ENCODE data around the gene EXOC4. TPM values are rescaled to one million over a fixed set of nuclear protein-coding genes. Genes with fewer than 3 reads are reported as not detected.
A peak's percentile ranks its signal among the peaks of the same experiment; 100 is the strongest.

EXOC4 gene
- total RNA-seq, 1 experiment from 2014 or later: 75.8 TPM

DNA sequence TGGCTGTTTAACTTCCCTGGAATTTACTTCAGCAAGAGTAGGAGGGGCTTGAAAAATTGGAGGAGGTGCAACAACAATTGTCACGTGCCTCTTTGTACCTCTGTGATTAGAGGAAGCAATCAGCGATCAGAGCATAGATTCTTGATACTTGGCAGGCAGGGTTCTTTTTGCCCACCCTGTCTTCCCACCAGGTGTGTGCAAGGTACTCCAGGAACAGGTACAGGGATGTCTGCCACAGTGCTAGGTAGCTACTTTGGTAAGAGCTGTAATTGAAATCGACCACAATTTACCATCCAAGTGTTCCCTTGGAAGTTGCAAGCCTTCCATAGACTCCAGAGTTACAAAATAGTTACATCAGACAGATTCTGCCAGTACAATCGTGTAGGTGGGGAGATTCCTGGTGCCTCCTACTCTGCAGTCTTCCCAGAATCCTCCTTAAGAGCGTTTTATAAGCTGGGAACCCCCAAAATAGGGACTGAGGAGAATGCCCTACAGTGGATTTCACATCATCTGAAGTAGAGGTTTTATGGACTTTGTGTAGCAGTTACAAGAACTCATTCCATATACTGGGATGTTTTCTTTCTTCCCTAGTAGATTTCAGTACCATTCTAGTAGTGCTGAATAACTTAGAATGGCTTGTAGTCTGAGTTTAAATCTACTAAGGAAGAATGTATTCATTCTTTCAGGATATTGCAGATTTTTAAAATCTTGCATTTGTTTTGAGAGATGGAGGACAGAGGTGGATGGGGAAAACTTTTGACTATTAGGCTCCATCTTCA is 101.9 kb downstream of the EXOC4 start:
- H3K27ac Mint-ChIP-seq: peak overlapping the region; percentile 39 to 90 (median 69)
- no peak overlapping the region for H4K91ac ChIP-seq (ENCODE audit: insufficient read length, low read depth, low read length)
- TF ChIP-seq CTCF (conservative IDR thresholded peaks at IDR 0.05): no peak
- no peaks in the 10 kb centered on the region for H4K20me1 ChIP-seq (ENCODE audit: control insufficient read depth, insufficient read depth, insufficient read length)
- peaks cover 14 to 35% (median 19%) of the 10 kb centered on the region in 3 experiments for H3K36me3 Mint-ChIP-seq (ENCODE audit: insufficient read depth in 1 of 3, low read depth in 3 of 3)
- no peak overlapping the region for H3K4me2 ChIP-seq (ENCODE audit: insufficient read depth, insufficient read length, low read length)
- no peak overlapping the region for H4K8ac ChIP-seq (replicated peaks; ENCODE audit: insufficient read length, low read depth, low read length)
- no peak overlapping the region for H2AK5ac ChIP-seq (ENCODE audit: insufficient read length, low read length)
- H2BK12ac ChIP-seq (ENCODE audit: insufficient read length, low read depth, low read length): no peak overlapping the region
- no peak overlapping the region for H3T11ph ChIP-seq (ENCODE audit: low read length)
- H3K9ac ChIP-seq (ENCODE audit: extremely low read depth, insufficient read length, low read length): no peak overlapping the region
- H3K79me1 ChIP-seq (ENCODE audit: insufficient read depth, low read depth, low read length, poor library complexity, severe bottlenecking): no peaks in the 10 kb centered on the region
- no peaks in the 10 kb centered on the region for H3K9me3 ChIP-seq (ENCODE audit: control insufficient read depth, low read depth, low read length)
- H3K4me1 ChIP-seq (ENCODE audit: insufficient read depth, low read length): peaks cover 9% of the 10 kb centered on the region; the same call in 1 of the 2 replicates
- no peak overlapping the region for H4K5ac ChIP-seq (ENCODE audit: insufficient read length, low read depth, low read length)
- no peak overlapping the region for H3K56ac ChIP-seq (ENCODE audit: insufficient read length, low read depth, low read length)
- H3K23ac ChIP-seq (ENCODE audit: insufficient read length, low read depth, low read length): no peak overlapping the region
- H2AFZ ChIP-seq (ENCODE audit: low read length): no peak overlapping the region
- H2BK20ac ChIP-seq (ENCODE audit: low read depth, low read length, poor library complexity, severe bottlenecking): no peak overlapping the region
- no peaks in the 10 kb centered on the region for H3K27me3 Mint-ChIP-seq (ENCODE audit: low read depth)
- WGBS (ENCODE audit: extremely low coverage, insufficient read length, low lambda C conversion rate): no CpG with 5 or more reads among the region's 5 CpGs
- no peaks in the 10 kb centered on the region for H3K27me3 ChIP-seq (ENCODE audit: insufficient read depth, low read length)
- peaks cover 30 to 33% of the 10 kb centered on the region in 2 experiments for H3K4me1 Mint-ChIP-seq
- H3K4me3 Mint-ChIP-seq: no peak overlapping the region
- no peak overlapping the region for H2BK15ac ChIP-seq (ENCODE audit: low read depth, low read length)
- H2BK120ac ChIP-seq (ENCODE audit: low read depth, low read length, poor library complexity, severe bottlenecking): no peak overlapping the region
- H3K23me2 ChIP-seq (ENCODE audit: insufficient read length, low read depth, low read length, poor library complexity, severe bottlenecking): no peaks in the 10 kb centered on the region
- DNase-seq: no peak
- H3K9me3 Mint-ChIP-seq: peaks cover 20 to 25% of the 10 kb centered on the region in 2 experiments
- H3K14ac ChIP-seq (ENCODE audit: insufficient read depth, low read length): no peak overlapping the region
- no peak overlapping the region for H3K18ac ChIP-seq (ENCODE audit: insufficient read length, low read depth, low read length)
- H3K4ac ChIP-seq (ENCODE audit: low read depth, low read length): no peak overlapping the region
- no peak overlapping the region for H2BK5ac ChIP-seq (ENCODE audit: insufficient read length, low read length)
- H3K79me2 ChIP-seq (ENCODE audit: insufficient read depth, low read length): peaks cover 2% of the 10 kb centered on the region; the same call in 1 of the 2 replicates
- no peak overlapping the region for H3K27ac ChIP-seq (ENCODE audit: insufficient read length, low read depth, low read length)
